ENCODE results near the gene NTN1.
A peak's percentile ranks its signal among the peaks of the same experiment; 100 is the strongest.
"Not testable (repeated sequence)": the region's sequence is repeated elsewhere in the genome, so short reads cannot be mapped to it uniquely, and the experiment has no call there.

NTN1 gene

GRCh38 chr17:9080296-9080914, 59.1 kb downstream of the NTN1 start:
- Mint-ChIP-seq H3K27ac (peak overlapping the region in 1 of 2 donors; percentile 83), H3K4me1 (peaks cover 21% of the 10 kb centered on the region), H3K4me3 (no peak overlapping the region), H3K9me3 (peaks cover 9 to 21% of the 10 kb centered on the region in 2 donors), H3K27me3 (no peaks in the 10 kb centered on the region)
- no peak for ATAC-seq
- DNase-seq = no peak

GRCh38 chr17:9080983-9081382, 59.7 kb downstream of the NTN1 start:
- Mint-ChIP-seq H3K27ac (no peak overlapping the region), H3K4me1 (peaks cover 21% of the 10 kb centered on the region)
- ATAC-seq = no peak

GRCh38 chr17:9086577-9086976, 65.3 kb downstream of the NTN1 start:
- H3K4me3 Mint-ChIP-seq = no peak overlapping the region
- no peaks in the 10 kb centered on the region for H3K4me1 Mint-ChIP-seq
- H3K27ac Mint-ChIP-seq = no peak overlapping the region
- DNase-seq = no peak
- ATAC-seq = no peak
- no peaks in the 10 kb centered on the region for H3K9me3 Mint-ChIP-seq
- H3K27me3 Mint-ChIP-seq = no peaks in the 10 kb centered on the region

More at GRCh38 chr17:9080983-9081382, 59.7 kb downstream of the NTN1 start:
- no peaks in the 10 kb centered on the region for H3K27me3 Mint-ChIP-seq
- H3K4me3 Mint-ChIP-seq = no peak overlapping the region
- peaks cover 9 to 21% of the 10 kb centered on the region in 2 donors for H3K9me3 Mint-ChIP-seq
- DNase-seq = no peak

- Mint-ChIP-seq H3K9me3 (no peaks in the 10 kb centered on the region), H3K4me1 (no peaks in the 10 kb centered on the region), H3K4me3 (no peak overlapping the region), H3K27me3 (no peaks in the 10 kb centered on the region), H3K27ac (no peak overlapping the region)
- ATAC-seq (no peak), DNase-seq (no peak)
These were observed 66.6 kb downstream of the NTN1 start for GRCh38 chr17:9087921-9088320.

- Mint-ChIP-seq H3K4me1 (no peaks in the 10 kb centered on the region), H3K27me3 (no peaks in the 10 kb centered on the region), H3K9me3 (no peaks in the 10 kb centered on the region), H3K4me3 (no peak overlapping the region), H3K27ac (peak overlapping the region in 1 of 2 donors; percentile 44)
- ATAC-seq (no peak), DNase-seq (no peak)
These were observed 69.4 kb downstream of the NTN1 start for GRCh38 chr17:9090641-9091096.

- Mint-ChIP-seq H3K27me3 (peaks cover 9% of the 10 kb centered on the region), H3K4me3 (no peak overlapping the region), H3K9me3 (no peaks in the 10 kb centered on the region), H3K27ac (no peak overlapping the region), H3K4me1 (no peaks in the 10 kb centered on the region)
- DNase-seq (no peak), ATAC-seq (no peak)
These were observed 72.9 kb downstream of the NTN1 start for GRCh38 chr17:9094193-9094592.

GRCh38 chr17:9095390-9095789, 74.1 kb downstream of the NTN1 start:
- ATAC-seq = no peak
- Mint-ChIP-seq H3K9me3 (no peaks in the 10 kb centered on the region), H3K4me3 (no peak overlapping the region), H3K27ac (no peak overlapping the region), H3K27me3 (peaks cover 9% of the 10 kb centered on the region), H3K4me1 (no peaks in the 10 kb centered on the region)
- no peak for DNase-seq

- Mint-ChIP-seq H3K27me3 (peaks cover 9% of the 10 kb centered on the region), H3K4me1 (no peaks in the 10 kb centered on the region), H3K9me3 (peaks cover 0 to 19% of the 10 kb centered on the region in 2 donors), H3K27ac (no peak overlapping the region), H3K4me3 (no peak overlapping the region)
- DNase-seq = no peak
- ATAC-seq = no peak
These were observed 77.0 kb downstream of the NTN1 start for GRCh38 chr17:9098242-9098825.

GRCh38 chr17:9101356-9101755, 80.0 kb downstream of the NTN1 start:
- DNase-seq = no peak
- Mint-ChIP-seq H3K9me3 (peaks cover 0 to 19% of the 10 kb centered on the region in 2 donors), H3K4me1 (no peaks in the 10 kb centered on the region), H3K4me3 (no peak overlapping the region), H3K27me3 (peaks cover 9% of the 10 kb centered on the region), H3K27ac (peak overlapping the region in 1 of 2 donors; percentile 60)
- ATAC-seq = no peak

- not testable (repeated sequence) for DNase-seq, H3K27ac Mint-ChIP-seq, H3K4me3 Mint-ChIP-seq, H3K4me1 Mint-ChIP-seq, ATAC-seq
- H3K9me3 Mint-ChIP-seq = peaks cover 0 to 19% of the 10 kb centered on the region in 2 donors
- peaks cover 12% of the 10 kb centered on the region for H3K27me3 Mint-ChIP-seq
These were observed 81.9 kb downstream of the NTN1 start for GRCh38 chr17:9103193-9103592.

- Mint-ChIP-seq H3K4me1 (no peaks in the 10 kb centered on the region), H3K27me3 (peaks cover 15% of the 10 kb centered on the region), H3K27ac (no peak overlapping the region), H3K4me3 (no peak overlapping the region), H3K9me3 (peaks cover 0 to 19% of the 10 kb centered on the region in 2 donors)
- DNase-seq (no peak), ATAC-seq (no peak)
These were observed 83.2 kb downstream of the NTN1 start for GRCh38 chr17:9104370-9105041.

- H3K4me1 Mint-ChIP-seq = no peaks in the 10 kb centered on the region
- DNase-seq = no peak
- no peak overlapping the region for H3K4me3 Mint-ChIP-seq
- peak overlapping the region in 1 of 2 donors; percentile 34 for H3K27ac Mint-ChIP-seq
- H3K27me3 Mint-ChIP-seq = peaks cover 15% of the 10 kb centered on the region
- H3K9me3 Mint-ChIP-seq = peaks cover 0 to 19% of the 10 kb centered on the region in 2 donors
- no peak for ATAC-seq
These were observed 84.0 kb downstream of the NTN1 start for GRCh38 chr17:9105068-9105868.

GRCh38 chr17:9106278-9106677, 85.0 kb downstream of the NTN1 start:
- H3K4me3 Mint-ChIP-seq, H3K27ac Mint-ChIP-seq, DNase-seq, ATAC-seq, H3K4me1 Mint-ChIP-seq: not testable (repeated sequence)
- Mint-ChIP-seq H3K9me3 (peaks cover 0 to 16% of the 10 kb centered on the region in 2 donors), H3K27me3 (peaks cover 23% of the 10 kb centered on the region)

- H3K4me1 Mint-ChIP-seq = no peaks in the 10 kb centered on the region
- H3K9me3 Mint-ChIP-seq = peaks cover 0 to 5% of the 10 kb centered on the region in 2 donors
- H3K4me3 Mint-ChIP-seq = no peak overlapping the region
- ATAC-seq (no peak), DNase-seq (no peak)
- H3K27ac Mint-ChIP-seq = no peak overlapping the region
- peaks cover 23% of the 10 kb centered on the region for H3K27me3 Mint-ChIP-seq
These were observed 86.2 kb downstream of the NTN1 start for GRCh38 chr17:9107527-9107926.

- peak overlapping the region in 1 of 2 donors; percentile 45 for H3K27ac Mint-ChIP-seq
- ATAC-seq (no peak), DNase-seq (no peak)
- H3K9me3 Mint-ChIP-seq = no peaks in the 10 kb centered on the region
- H3K4me3 Mint-ChIP-seq = no peak overlapping the region
- no peaks in the 10 kb centered on the region for H3K4me1 Mint-ChIP-seq
- H3K27me3 Mint-ChIP-seq = peaks cover 23% of the 10 kb centered on the region
These were observed 86.8 kb downstream of the NTN1 start for GRCh38 chr17:9108146-9108545.
